H4 (cell line): ENCODE results near the gene RFXAP. TPM values are rescaled to one million over a fixed set of nuclear protein-coding genes. Genes with fewer than 3 reads are reported as not detected.

Source experiments
- DNase-seq: peaks from one replicate; pipeline ENCODE4 v3.0.0-alpha.2; 2015; ENCODE audit warnings: low spot score
- total RNA-seq: library from RNA; depleted of rRNA; stranded (reverse); fragments of >200 nt; shearing (Covaris generic); gene quantifications from 2 replicates; pipeline ENCODE4 v1.2.3, GENCODE V29; 2014

RFXAP gene
- total RNA-seq, 1 experiment from 2014 or later: 1.0 TPM

DNA sequence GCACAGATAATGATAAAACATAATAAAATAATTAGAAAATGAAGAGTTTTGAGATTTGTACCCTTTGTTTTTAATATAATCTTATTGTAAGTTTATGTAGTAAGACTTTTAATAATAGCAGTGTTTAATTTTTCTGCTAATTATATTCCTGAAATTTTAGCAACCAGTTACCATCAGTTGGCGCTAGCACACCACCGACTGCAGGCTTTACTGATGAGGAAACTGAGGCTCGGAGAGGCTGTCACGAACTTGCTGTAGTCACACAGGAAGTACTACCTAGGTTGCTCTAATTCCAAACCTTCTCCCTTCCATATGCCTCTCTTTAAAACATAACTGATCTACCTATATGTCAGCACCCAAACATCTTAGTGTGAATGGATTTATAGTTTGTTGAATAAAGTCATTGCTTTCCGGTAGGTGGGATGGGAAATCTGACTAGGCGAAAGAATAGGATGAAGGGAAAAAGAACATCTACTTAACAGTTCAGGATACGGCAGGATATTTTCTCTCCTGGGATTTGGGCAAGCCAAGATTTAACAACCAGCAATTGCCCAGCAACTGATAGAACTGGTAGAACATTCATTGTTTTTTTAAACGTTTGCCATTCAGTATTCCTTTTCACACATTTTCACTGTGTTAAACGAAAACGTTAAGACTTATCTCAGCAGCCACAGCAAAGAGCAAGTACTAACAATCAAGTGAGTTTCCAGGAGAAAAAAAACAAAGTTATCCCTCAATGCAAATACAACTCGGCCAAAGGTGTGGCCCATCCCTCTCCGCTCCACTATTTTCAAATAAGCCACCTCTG is 822 bp upstream of the RFXAP start:
- no peak for DNase-seq

- DNase-seq: no peak
Observed at GRCh38 chr13:36819739-36820090, 693 bp downstream of the RFXAP start.

GRCh38 chr13:36820222-36820621 is 1.2 kb downstream of the RFXAP start:
- no peak for DNase-seq

DNA sequence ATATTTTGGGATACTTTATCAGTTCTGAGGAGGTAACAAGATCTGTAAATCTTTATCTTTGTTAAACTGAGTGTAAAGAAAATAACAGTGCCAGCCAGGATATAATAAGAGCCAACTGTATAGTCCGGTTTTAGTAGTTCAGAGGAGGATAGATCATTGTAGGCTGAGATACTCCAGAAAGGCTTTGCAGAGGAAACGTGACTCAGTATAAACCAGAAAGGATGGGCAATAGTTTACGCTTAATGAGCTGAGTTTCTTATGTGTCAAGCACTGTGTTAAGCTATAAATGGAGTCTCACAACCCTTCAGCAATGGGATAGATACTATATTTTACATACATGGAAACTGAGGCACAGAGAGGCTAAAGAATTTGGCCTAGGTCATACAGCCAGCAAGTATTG is 3.8 kb downstream of the RFXAP start:
- no peak for DNase-seq

DNA sequence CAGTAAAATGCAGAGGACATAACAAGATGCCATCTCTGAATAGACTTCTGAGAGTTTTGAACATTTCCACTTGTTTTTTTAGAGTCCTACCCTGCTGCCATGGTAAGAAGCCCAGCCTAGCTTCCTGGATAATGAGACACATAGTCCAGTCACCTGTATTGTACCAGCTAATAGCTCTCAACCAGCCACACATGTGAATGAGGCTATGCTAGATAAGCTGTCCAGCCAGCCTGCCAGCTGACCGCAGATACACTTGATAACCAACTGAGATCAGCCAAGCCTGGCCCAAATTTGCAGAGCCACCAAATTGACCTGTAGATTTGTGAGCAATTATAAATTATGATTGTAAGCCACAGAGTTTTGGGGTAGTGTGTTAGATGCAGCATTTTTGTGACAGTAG is 10.7 kb downstream of the RFXAP start:
- no peak for DNase-seq

DNA sequence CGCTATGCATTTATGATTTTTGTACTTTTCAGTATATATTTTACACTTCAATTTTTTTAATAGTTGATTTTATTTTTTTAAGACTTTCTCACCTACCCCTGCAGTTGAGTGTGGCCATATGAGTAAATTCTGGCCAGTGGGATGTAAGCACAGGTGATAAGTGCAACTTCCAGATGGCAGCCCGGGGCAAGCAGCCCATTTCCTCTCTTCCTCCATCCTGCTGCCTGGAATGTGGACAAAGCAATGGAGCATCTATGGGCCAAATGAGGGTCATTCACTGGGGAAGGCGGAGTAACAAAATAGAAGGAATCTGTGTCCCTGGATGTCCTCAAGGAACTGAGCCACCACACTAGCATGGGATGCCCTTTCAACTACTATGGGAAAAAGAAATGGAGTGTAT is 12.3 kb downstream of the RFXAP start:
- no peak for DNase-seq

GRCh38 chr13:36834299-36834698 is 15.3 kb downstream of the RFXAP start:
- no peak for DNase-seq

GRCh38 chr13:36837354-36838092 is 18.5 kb downstream of the RFXAP start:
- DNase-seq: no peak

GRCh38 chr13:36839281-36839680 is 20.3 kb downstream of the RFXAP start:
- DNase-seq: no peak

DNA sequence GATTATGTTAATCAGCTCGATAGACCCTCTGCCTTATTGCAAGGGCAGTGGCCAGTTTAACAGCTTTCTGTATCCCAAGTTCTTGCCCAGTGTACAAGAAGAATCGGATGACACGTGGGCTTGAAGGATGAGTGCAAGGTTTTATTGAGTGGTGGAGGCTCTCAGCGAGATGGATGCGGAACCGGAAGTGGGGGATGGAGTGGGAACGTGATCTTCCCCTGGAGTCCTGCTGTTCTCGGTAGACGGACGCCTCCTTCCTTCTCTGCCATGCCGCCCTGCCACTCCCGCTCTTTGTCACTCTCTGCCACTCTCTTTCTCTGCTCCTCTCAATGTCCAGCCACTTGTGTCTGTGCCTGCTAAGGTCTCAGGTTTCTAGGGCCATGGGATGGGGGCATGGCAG is 21.0 kb downstream of the RFXAP start:
- DNase-seq: no peak

DNA sequence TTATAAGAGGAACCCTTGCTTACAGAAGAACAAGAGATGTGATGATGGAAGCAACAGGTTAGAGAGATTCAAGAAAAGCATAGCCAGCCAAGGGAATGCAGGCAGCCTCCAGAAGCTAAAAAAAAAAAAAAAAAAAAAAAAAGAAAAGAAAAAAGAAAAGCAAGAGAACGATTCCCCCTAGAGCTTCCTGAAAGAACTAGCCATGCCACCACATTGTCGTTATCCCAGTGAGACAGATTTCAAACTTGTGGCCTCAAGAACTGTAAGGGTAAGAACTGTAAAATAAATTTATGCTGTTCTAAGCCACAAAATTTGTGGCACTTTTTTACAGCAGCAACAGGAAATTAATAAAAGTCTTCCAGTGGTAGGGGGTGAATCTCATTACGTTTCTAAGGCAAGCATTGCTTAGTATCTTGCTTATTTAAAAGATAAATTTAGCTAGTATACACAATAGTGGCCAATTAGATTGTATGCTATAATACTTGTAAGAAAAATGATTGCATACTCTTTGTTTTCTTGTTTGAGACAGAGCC is 21.8 kb downstream of the RFXAP start:
- no peak for DNase-seq

GRCh38 chr13:36841391-36841790 is 22.4 kb downstream of the RFXAP start:
- no peak for DNase-seq

DNA sequence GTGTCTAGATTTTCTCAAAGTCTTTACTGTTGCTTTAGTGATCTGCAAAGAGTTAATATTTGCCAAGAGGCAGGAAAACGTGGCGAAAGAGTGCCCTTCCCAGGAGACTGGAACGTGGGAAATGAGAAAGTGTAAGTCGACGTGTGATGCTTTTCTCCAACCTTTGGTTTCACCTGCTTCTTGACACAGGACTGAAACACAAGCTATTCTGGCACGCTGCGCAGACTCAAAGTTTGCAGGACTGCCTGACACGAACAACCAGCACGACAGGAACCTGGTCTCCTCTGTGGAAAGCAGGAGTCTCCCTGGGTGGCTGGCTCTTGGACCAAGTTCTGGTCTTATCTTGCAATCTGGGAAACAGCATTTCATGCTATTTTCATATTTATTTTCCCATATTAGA is 28.6 kb downstream of the RFXAP start:
- no peak for DNase-seq

- peak; percentile 5 for DNase-seq
Observed at GRCh38 chr13:36848199-36848982, 29.4 kb downstream of the RFXAP start.

GRCh38 chr13:36850790-36851438 is 31.9 kb downstream of the RFXAP start:
- DNase-seq: no peak

- DNase-seq: no peak
Observed at GRCh38 chr13:36857253-36857652, 38.2 kb downstream of the RFXAP start.

GRCh38 chr13:36858290-36858689 is 39.3 kb downstream of the RFXAP start:
- peak; percentile 28 for DNase-seq

GRCh38 chr13:36859259-36859658 is 40.2 kb downstream of the RFXAP start:
- DNase-seq: no peak

DNA sequence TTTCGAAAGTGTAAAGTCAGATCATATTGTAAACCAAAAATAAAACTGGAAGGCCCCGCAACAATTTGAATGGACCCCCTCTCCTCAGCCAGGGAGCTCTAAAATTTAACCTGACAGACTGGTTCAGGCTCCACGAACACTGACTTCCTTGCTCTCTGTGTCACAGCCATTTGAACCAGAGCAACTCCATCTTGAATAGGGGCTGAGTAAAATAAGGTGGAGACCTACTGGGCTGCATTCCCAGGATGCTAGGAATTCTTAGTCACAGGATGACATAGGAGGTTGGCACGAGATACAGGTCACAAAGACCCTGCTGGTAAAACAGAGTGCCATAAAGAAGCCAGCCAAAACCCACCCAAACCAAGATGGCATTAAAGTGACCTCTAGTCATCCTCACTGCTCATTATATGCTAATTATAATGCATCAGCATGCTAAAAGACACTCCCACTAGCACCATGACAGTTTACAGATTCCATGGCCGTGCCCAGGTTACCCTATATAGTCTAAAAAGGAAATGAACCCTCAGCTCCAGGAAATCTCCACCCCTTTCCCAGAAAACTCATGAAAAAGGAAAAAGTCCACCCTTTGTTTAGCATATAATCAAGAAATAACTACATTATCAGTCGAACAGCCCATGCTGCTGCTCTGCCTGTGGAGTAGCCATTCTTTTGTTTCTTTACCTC is 43.1 kb downstream of the RFXAP start:
- no peak for DNase-seq

GRCh38 chr13:36862722-36863121 is 43.7 kb downstream of the RFXAP start:
- DNase-seq: no peak

DNA sequence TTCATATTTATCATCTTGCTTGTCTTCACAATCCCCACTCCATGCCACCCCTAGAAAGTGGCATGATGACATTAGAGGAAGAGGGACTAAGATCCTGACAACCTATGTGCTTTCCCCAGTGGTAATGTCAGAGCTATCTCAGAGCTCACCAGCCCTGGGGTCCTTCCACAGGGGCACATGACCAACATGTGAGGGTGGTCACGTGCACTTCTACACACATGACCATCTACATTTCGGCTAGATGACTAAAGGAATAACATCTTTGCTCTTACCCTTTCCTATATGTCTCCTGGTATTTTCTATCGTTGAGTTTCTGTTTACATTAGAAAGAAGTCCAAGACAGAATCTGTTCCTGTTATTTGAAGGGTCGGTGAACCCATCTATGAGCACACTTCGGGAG is 46.2 kb downstream of the RFXAP start:
- DNase-seq: no peak
